ENCODE data around the gene AHDC1. TPM values are rescaled to one million over a fixed set of nuclear protein-coding genes. Genes with fewer than 3 reads are reported as not detected.
"Not testable (repeated sequence)": the region's sequence is repeated elsewhere in the genome, so short reads cannot be mapped to it uniquely, and the experiment has no call there.

The AHDC1 gene
- total and polyA plus RNA-seq, 7 donors: 1.8 to 34.1 (median 12.1) TPM

- H3K27ac ChIP-seq: peak overlapping the region; percentile 82 to 98 (median 90)
- TF ChIP-seq POLR2AphosphoS5 (IDR thresholded peaks at IDR 0.05): peak in 2 of 4 donors; percentile 43 to 64
- TF ChIP-seq CTCF (IDR thresholded peaks at IDR 0.05): peak; percentile 85 to 96 (median 94)
- TF ChIP-seq EP300 (IDR thresholded peaks at IDR 0.05): no peak
- TF ChIP-seq POLR2A (IDR thresholded peaks at IDR 0.05): no peak
- intact Hi-C loops (cut with DNase I): loop anchor here (1.0 to 5.0 kb wide), 3 partner anchors 49 to 155 kb away; no protein-coding TSS in a partner anchor
- peaks cover 2 to 22% (median 13%) of the 10 kb centered on the region in 4 donors for H3K36me3 ChIP-seq
- 4 to 24% methylated on average over 19 of the region's 19 CpGs for WGBS, 2 donors
- H3K27me3 ChIP-seq: no peaks in the 10 kb centered on the region
- H3K4me1 ChIP-seq: peaks cover 0 to 73% (median 68%) of the 10 kb centered on the region in 4 donors
- peak; percentile 98 for DNase-seq
- peak overlapping the region in 3 of 4 donors; percentile 13 to 34 (median 34) for H3K4me3 ChIP-seq
- no peaks in the 10 kb centered on the region for H3K9me3 ChIP-seq
Measured at GRCh38 chr1:27556781-27557595, 47.0 kb downstream of the AHDC1 start.

GRCh38 chr1:27556435-27556780 is 47.5 kb downstream of the AHDC1 start:
- no peak for TF ChIP-seq EP300 (IDR thresholded peaks at IDR 0.05)
- intact Hi-C loops (cut with DNase I): loop anchor here (1.0 to 5.0 kb wide), 3 partner anchors 50 to 154 kb away; no protein-coding TSS in a partner anchor
- no peak overlapping the region for H3K4me3 ChIP-seq

GRCh38 chr1:27555700-27556424 is 48.1 kb downstream of the AHDC1 start:
- WGBS, 2 donors: 30 to 62% methylated on average over 12 of the region's 12 CpGs
- H3K27me3 ChIP-seq: no peaks in the 10 kb centered on the region
- no peaks in the 10 kb centered on the region for H3K9me3 ChIP-seq
- TF ChIP-seq POLR2AphosphoS5 (IDR thresholded peaks at IDR 0.05) (peak in 1 of 4 donors; percentile 33), EP300 (IDR thresholded peaks at IDR 0.05) (no peak), POLR2A (IDR thresholded peaks at IDR 0.05) (no peak)
- H3K4me3 ChIP-seq: no peak overlapping the region
- H3K4me1 ChIP-seq: peaks cover 0 to 62% (median 57%) of the 10 kb centered on the region in 4 donors
- peaks cover 10 to 33% (median 22%) of the 10 kb centered on the region in 4 donors for H3K36me3 ChIP-seq
- no peak for DNase-seq
- intact Hi-C loops (cut with DNase I): loop anchor here (1.0 to 5.0 kb wide), 3 partner anchors 50 to 154 kb away; no protein-coding TSS in a partner anchor
- peak overlapping the region; percentile 82 to 98 (median 90) for H3K27ac ChIP-seq

More at GRCh38 chr1:27556435-27556780, 47.5 kb downstream of the AHDC1 start:
- Histone ChIP-seq H3K4me1 (peaks cover 0 to 67% (median 62%) of the 10 kb centered on the region in 4 donors), H3K27ac (peak overlapping the region; percentile 82 to 98 (median 90)), H3K27me3 (no peaks in the 10 kb centered on the region), H3K36me3 (peaks cover 5 to 28% (median 17%) of the 10 kb centered on the region in 4 donors), H3K9me3 (no peaks in the 10 kb centered on the region)
- 49% methylated on average over 2 of the region's 2 CpGs for WGBS, 2 donors
- DNase-seq: no peak

GRCh38 chr1:27554759-27555699 is 48.9 kb downstream of the AHDC1 start:
- Histone ChIP-seq H3K27me3 (no peaks in the 10 kb centered on the region), H3K27ac (peak overlapping the region; percentile 82 to 98 (median 90)), H3K36me3 (peaks cover 19 to 41% (median 30%) of the 10 kb centered on the region in 4 donors), H3K4me3 (no peak overlapping the region), H3K4me1 (peaks cover 0 to 54% (median 48%) of the 10 kb centered on the region in 4 donors), H3K9me3 (no peaks in the 10 kb centered on the region)
- no peak for TF ChIP-seq EP300 (IDR thresholded peaks at IDR 0.05)
- TF ChIP-seq CTCF (IDR thresholded peaks at IDR 0.05): no peak
- TF ChIP-seq POLR2AphosphoS5 (IDR thresholded peaks at IDR 0.05): no peak
- TF ChIP-seq POLR2A (IDR thresholded peaks at IDR 0.05): no peak
- WGBS, 2 donors: 71 to 80% methylated on average over 8 of the region's 8 CpGs
- intact Hi-C loops (cut with DNase I): loop anchor here (5.0 kb wide), 2 partner anchors 107 to 153 kb away; no protein-coding TSS in a partner anchor
- DNase-seq: peak; percentile 84

GRCh38 chr1:27554293-27554692 is 49.7 kb downstream of the AHDC1 start:
- H3K4me1 ChIP-seq: peaks cover 0 to 46% (median 43%) of the 10 kb centered on the region in 4 donors
- peaks cover 24 to 49% (median 37%) of the 10 kb centered on the region in 4 donors for H3K36me3 ChIP-seq
- H3K27ac ChIP-seq: peak overlapping the region; percentile 82 to 98 (median 90)
- no peaks in the 10 kb centered on the region for H3K27me3 ChIP-seq
- intact Hi-C loops (cut with DNase I): no loop called here
- TF ChIP-seq POLR2A (IDR thresholded peaks at IDR 0.05) (no peak), EP300 (IDR thresholded peaks at IDR 0.05) (no peak), POLR2AphosphoS5 (IDR thresholded peaks at IDR 0.05) (no peak), CTCF (IDR thresholded peaks at IDR 0.05) (no peak)
- 75 to 81% methylated on average over 4 of the region's 4 CpGs for WGBS, 2 donors
- no peak for DNase-seq
- no peaks in the 10 kb centered on the region for H3K9me3 ChIP-seq
- H3K4me3 ChIP-seq: no peak overlapping the region

GRCh38 chr1:27553823-27554222 is 50.1 kb downstream of the AHDC1 start:
- DNase-seq; H3K9me3 ChIP-seq; intact Hi-C loops (cut with DNase I); H3K4me3 ChIP-seq; H3K27me3 ChIP-seq: not testable (repeated sequence)
- Histone ChIP-seq H3K36me3 (peaks cover 29 to 53% (median 42%) of the 10 kb centered on the region in 4 donors), H3K27ac (peak overlapping the region; percentile 82 to 98 (median 90)), H3K4me1 (peaks cover 0 to 46% (median 41%) of the 10 kb centered on the region in 4 donors)
- WGBS, 2 donors: 95 to 96% methylated on average over 7 of the region's 7 CpGs

All from sigmoid colon (tissue), 7 donors.